SH-SY5Y (cell line): Measurements from ENCODE around the gene OSCP1.

Experiments used
- GATA2 ChIP-seq: IDR thresholded peaks from 2 replicates; pipeline ENCODE4 v1.6.1; 2011; ENCODE audit warnings: mild to moderate bottlenecking, low read depth, low read length
- GATA3 ChIP-seq: IDR thresholded peaks from 2 replicates; pipeline ENCODE4 v1.6.1; 2011; ENCODE audit warnings: low read depth, mild to moderate bottlenecking, low read length, moderate library complexity

- TF ChIP-seq GATA2 = no peak
- TF ChIP-seq GATA3 = no peak
Observed at GRCh38 chr1:36436821-36437220, 13.4 kb downstream of the OSCP1 start.
